OCI-LY7 (cell line): ENCODE measurements around the gene TMEM184A. TPM values are rescaled to one million over a fixed set of nuclear protein-coding genes. Genes with fewer than 3 reads are reported as not detected.

ENCODE experiments used
- BruUV-seq: library from RNA; stranded (reverse); fragments of 400-500 nt; replicated peaks from 2 replicates; lab custom pipeline; 2021; lab: Mats Ljungman, UMichigan
- CTCF ChIA-PET: fragments of 300-600 bp; sonication (Branson Sonifier 250); formaldehyde crosslinking; loops from one replicate; lab custom pipeline; 2022; ENCODE audit warnings: antibody characterized with exemption; ENCODE audit not compliant: unreplicated experiment; lab: Charles Lee
- POLR2A ChIA-PET: fragments of 300-600 bp; sonication (Branson Sonifier 250); formaldehyde crosslinking; loops from one replicate; lab custom pipeline; 2022; ENCODE audit warnings: antibody characterized with exemption; lab: Charles Lee
- DNase-seq: peaks from one replicate; pipeline ENCODE4 v3.0.0-alpha.2; 2015; ENCODE audit warnings: low spot score
- H2AFZ ChIP-seq: fragments of 200-600 bp; sonication (generic), shearing (Covaris generic); 2 replicates; pipeline ENCODE4 v1.6.1; 2014; ENCODE audit warnings: mild to moderate bottlenecking, antibody characterized with exemption, low read length, moderate library complexity
- H3K27ac ChIP-seq: fragments of 200-600 bp; sonication (generic); 2 replicates; pipeline ENCODE4 v1.5.1; 2014; ENCODE audit warnings: mixed run types, low read depth, mild to moderate bottlenecking, moderate library complexity, low read length, inconsistent platforms; ENCODE audit not compliant: poor library complexity, severe bottlenecking
- H3K36me3 ChIP-seq: fragments of 200-600 bp; sonication (generic); 2 replicates; pipeline ENCODE4 v1.6.1; 2014; ENCODE audit warnings: mild to moderate bottlenecking, antibody characterized with exemption, low read length, moderate library complexity, mixed read lengths; ENCODE audit not compliant: insufficient read depth
- H3K4me1 ChIP-seq: fragments of 200-600 bp; sonication (generic); 2 replicates; pipeline ENCODE4 v1.5.1; 2014; ENCODE audit warnings: mild to moderate bottlenecking, low read length; ENCODE audit not compliant: insufficient read depth, poor library complexity, severe bottlenecking
- H3K4me2 ChIP-seq: fragments of 200-600 bp; sonication (generic); 2 replicates; pipeline ENCODE4 v1.6.1; 2014; ENCODE audit warnings: mild to moderate bottlenecking, low read length
- H3K4me3 ChIP-seq: fragments of 200-600 bp; sonication (generic); 2 replicates; pipeline ENCODE4 v1.5.1; 2014; ENCODE audit warnings: mild to moderate bottlenecking, low read depth, low read length; ENCODE audit not compliant: poor library complexity, severe bottlenecking
- H3K79me2 ChIP-seq: fragments of 200-600 bp; sonication (generic); 2 replicates; pipeline ENCODE4 v1.6.1; 2016; ENCODE audit warnings: low read depth, mild to moderate bottlenecking, low read length, moderate library complexity, mixed read lengths; ENCODE audit not compliant: insufficient read depth
- H3K9me2 ChIP-seq: fragments of 200-600 bp; sonication (generic); 2 replicates; pipeline ENCODE4 v1.6.1; 2016; ENCODE audit warnings: mild to moderate bottlenecking, low read length, mixed read lengths; ENCODE audit not compliant: insufficient read depth
- H3K9me3 ChIP-seq: fragments of 200-600 bp; sonication (generic); 2 replicates; pipeline ENCODE4 v1.6.1; 2014; ENCODE audit warnings: mild to moderate bottlenecking, mixed run types, low read length, mixed read lengths
- H4K20me1 ChIP-seq: fragments of 200-600 bp; sonication (generic); 2 replicates; pipeline ENCODE4 v1.6.1; 2014; ENCODE audit warnings: mild to moderate bottlenecking, antibody characterized with exemption, low read length, moderate library complexity, mixed read lengths; ENCODE audit not compliant: insufficient read depth
- CTCF ChIP-seq: fragments of 200-600 bp; sonication (generic); conservative IDR thresholded peaks from 2 replicates; pipeline ENCODE4 v1.5.1; 2014; ENCODE audit warnings: mild to moderate bottlenecking, antibody characterized with exemption, low read length, moderate library complexity, mixed read lengths
- EZH2phosphoT487 ChIP-seq: fragments of 200-600 bp; sonication (generic); IDR thresholded peaks from 2 replicates; pipeline ENCODE4 v1.6.1; 2018; ENCODE audit warnings: low read depth, borderline replicate concordance, mild to moderate bottlenecking, mixed run types, antibody characterized with exemption, low read length, moderate library complexity, mixed read lengths
- intact Hi-C: fragments of 100-400 bp; cut with micrococcal nuclease; formaldehyde crosslinking; loops from one replicate; pipeline ENCODE4 v1.10.0; 2022; ENCODE audit not compliant: unreplicated experiment
- total RNA-seq, 2 experiments: library from RNA; depleted of rRNA in 1 of 2; stranded (reverse); fragments of >200 nt in 1 of 2; shearing (Covaris generic) in 1 of 2; gene quantifications; 2 replicates each; pipeline ENCODE4 v1.2.3, GENCODE V29; 2014 to 2022

Gene TMEM184A
- total RNA-seq, 2 experiments from 2014 or later, result 0.19 TPM; not detected in 1

GRCh38 chr7:1559626-1560590, 3.9 kb upstream of the TMEM184A start:
- CTCF ChIA-PET, result interaction anchor here (0.6 kb wide), 1 partner anchor 98 kb away, joined by 3 read pairs; no protein-coding TSS in a partner anchor
- Histone ChIP-seq H3K9me3 (no peaks in the 10 kb centered on the region), H3K4me2 (no peak overlapping the region), H3K36me3 (peaks cover 3% of the 10 kb centered on the region; the same call in 1 of the 2 replicates), H3K9me2 (no peaks in the 10 kb centered on the region), H3K79me2 (no peaks in the 10 kb centered on the region), H3K27ac (no peak overlapping the region), H3K4me1 (peaks cover 7% of the 10 kb centered on the region), H2AFZ (no peak overlapping the region), H3K4me3 (no peak overlapping the region), H4K20me1 (no peaks in the 10 kb centered on the region)
- POLR2A ChIA-PET, result no interaction called here
- TF ChIP-seq CTCF (no peak), EZH2phosphoT487 (no peak)
- DNase-seq, result no peak
- BruUV-seq, result no TSS peak
- intact Hi-C loops, result no loop called here

GRCh38 chr7:1558841-1559625, 3.0 kb upstream of the TMEM184A start:
- no TSS peak for BruUV-seq
- ChIA-PET POLR2A (no interaction called here), CTCF (no interaction called here)
- H3K79me2 ChIP-seq, result no peaks in the 10 kb centered on the region
- H3K4me1 ChIP-seq, result peaks cover 7% of the 10 kb centered on the region
- H3K9me2 ChIP-seq, result no peaks in the 10 kb centered on the region
- no peak overlapping the region; the same call in 1 of the 2 replicates for H3K4me2 ChIP-seq
- H3K4me3 ChIP-seq, result no peak overlapping the region
- intact Hi-C loops, result loop anchor here (1.0 kb wide), 1 partner anchor 53 kb away; no protein-coding TSS in a partner anchor
- H3K36me3 ChIP-seq, result no peaks in the 10 kb centered on the region
- H2AFZ ChIP-seq, result no peak overlapping the region
- no peak for DNase-seq
- no peaks in the 10 kb centered on the region for H4K20me1 ChIP-seq
- H3K9me3 ChIP-seq, result no peaks in the 10 kb centered on the region
- TF ChIP-seq CTCF, result no peak
- H3K27ac ChIP-seq, result no peak overlapping the region
